ENCODE data around the gene KLHL20. TPM values are rescaled to one million over a fixed set of nuclear protein-coding genes. Genes with fewer than 3 reads are reported as not detected.

The KLHL20 gene
- total and polyA plus RNA-seq, 5 donors from 2014 or later = 19.0 to 30.6 (median 24.2) TPM

Other genes with a start within 250 kb of the KLHL20 start
- 75.6 TPM for gene PRDX6, start 237.6 kb upstream of the KLHL20 start, total RNA-seq
- gene PRDX6, start 237.6 kb upstream of the KLHL20 start, polyA plus RNA-seq = 100 to 1,000 TPM in 3 of 4 donors, 10 to 100 TPM in 1; 93.3 to 166 (median 141) TPM
- gene SLC9C2, start 111.9 kb upstream of the KLHL20 start, total RNA-seq = not detected
- gene SLC9C2, start 111.9 kb upstream of the KLHL20 start, polyA plus RNA-seq = not detected
- not detected for gene TEX50, start 79.6 kb upstream of the KLHL20 start, total RNA-seq
- not detected for gene TEX50, start 79.6 kb upstream of the KLHL20 start, polyA plus RNA-seq
- gene ANKRD45, start 45.1 kb upstream of the KLHL20 start, total RNA-seq = not detected
- gene ANKRD45, start 45.1 kb upstream of the KLHL20 start, polyA plus RNA-seq = not detected
- gene DARS2, start 109.7 kb downstream of the KLHL20 start, total RNA-seq = 4.8 TPM
- 10 to 100 TPM in 1 of 4 donors, 1 to 10 TPM in 3; 8.9 to 12.5 (median 9.3) TPM for gene DARS2, start 109.7 kb downstream of the KLHL20 start, polyA plus RNA-seq
- gene CENPL, start 109.9 kb downstream of the KLHL20 start, total RNA-seq = 10.2 TPM
- 10 to 100 TPM in 1 of 4 donors, 1 to 10 TPM in 3; 6.7 to 10.0 (median 8.0) TPM for gene CENPL, start 109.9 kb downstream of the KLHL20 start, polyA plus RNA-seq
- gene GAS5, start 153.0 kb downstream of the KLHL20 start, total RNA-seq = 511 TPM
- gene GAS5, start 153.0 kb downstream of the KLHL20 start, polyA plus RNA-seq = 100 to 1,000 TPM; 279 to 452 (median 362) TPM
- gene ZBTB37, start 153.4 kb downstream of the KLHL20 start, total RNA-seq = 20.3 TPM
- 1 to 10 TPM in 2 of 4 donors, under 1 TPM in 2; 0.78 to 1.8 (median 0.97) TPM for gene ZBTB37, start 153.4 kb downstream of the KLHL20 start, polyA plus RNA-seq
- gene SERPINC1, start 202.3 kb downstream of the KLHL20 start, total RNA-seq = not detected
- gene SERPINC1, start 202.3 kb downstream of the KLHL20 start, polyA plus RNA-seq = not detected